Gastrocnemius medialis (tissue), 4 donors: ENCODE measurements around the gene OCA2.

Source experiments
- CTCF ChIP-seq, 5 experiments: fragments of 450-650 bp in 3 of 5; fragments of 200-600 bp in 2 of 5; sonication (generic) in 2 of 5; IDR thresholded peaks in 4 of 5; conservative IDR thresholded peaks in 1 of 5; 1 replicate in 4 of 5; 2 replicates in 1 of 5; pipeline ENCODE4 v1.5.1; 2016 to 2019; ENCODE audit warnings: antibody characterized with exemption in 5 of 5, mild to moderate bottlenecking in 3 of 5, moderate library complexity in 3 of 5
- POLR2A ChIP-seq, 2 donors: fragments of 450-650 bp; IDR thresholded peaks; one replicate each; pipeline ENCODE4 v1.6.1; 2017; ENCODE audit warnings: antibody characterized with exemption in 2 of 2, mild to moderate bottlenecking in 2 of 2, moderate library complexity in 2 of 2

- TF ChIP-seq CTCF (IDR thresholded peaks at IDR 0.05 in 4 of 5, conservative IDR thresholded peaks at IDR 0.05 in 1 of 5) (no peak), POLR2A (IDR thresholded peaks at IDR 0.05) (no peak)
Measured at GRCh38 chr15:28122038-28122949, 23.2 kb upstream of the OCA2 start.
